ENCODE measurements around the gene TTC28. TPM values are rescaled to one million over a fixed set of nuclear protein-coding genes. Genes with fewer than 3 reads are reported as not detected.

Gene TTC28
- total RNA-seq, 1 experiment from 2014 or later: 0.12 TPM

- H3K79me2 ChIP-seq (ENCODE audit: insufficient read depth, low read length): no peaks in the 10 kb centered on the region
- H2AFZ ChIP-seq (ENCODE audit: low read depth, low read length, poor library complexity, severe bottlenecking): no peak overlapping the region
- H3K4me2 ChIP-seq (ENCODE audit: low read length): no peak overlapping the region
- H3K4me3 ChIP-seq (replicated peaks in 1 of 2; ENCODE audit: low read depth in 1 of 2, low read length in 2 of 2): no peak overlapping the region
- H3K27ac ChIP-seq (ENCODE audit: low read depth, low read length): no peak overlapping the region
- no peaks in the 10 kb centered on the region for H3K9me2 ChIP-seq (ENCODE audit: insufficient read depth)
- H3K9me3 ChIP-seq (ENCODE audit: control insufficient read depth in 1 of 2, insufficient read depth in 1 of 2, low read depth in 1 of 2, low read length in 2 of 2): no peaks in the 10 kb centered on the region; a peak in 1 of 4 replicates
- no peaks in the 10 kb centered on the region for H3K36me3 ChIP-seq (ENCODE audit: control insufficient read depth in 1 of 2, insufficient read depth in 2 of 2, low read length in 2 of 2)
- BruUV-seq (replicated peaks): no TSS peak
- H4K20me1 ChIP-seq (ENCODE audit: insufficient read depth): no peaks in the 10 kb centered on the region
- ChIA-PET POLR2A (interaction anchor here (1.4 kb wide), 1 partner anchor 10 kb away, joined by 5 read pairs; no protein-coding TSS in a partner anchor), RAD21 (ENCODE audit: low non-redundant PET in 1 of 2, low total read pairs in 2 of 2, uncharacterized antibody in 2 of 2, unreplicated experiment in 2 of 2) (no interaction called here), CTCF (no interaction called here)
- H3K9ac ChIP-seq (ENCODE audit: low read length): no peak overlapping the region
- intact Hi-C loops (cut with micrococcal nuclease): no loop called here
- TF ChIP-seq TCF7L2 (IDR thresholded peaks at IDR 0.05; ENCODE audit: borderline replicate concordance, extremely low read depth, insufficient read depth, insufficient read length): no peak
- TF ChIP-seq ZNF274 (IDR thresholded peaks at IDR 0.05; ENCODE audit: low read depth, low read length): no peak
- TF ChIP-seq SRF (IDR thresholded peaks at IDR 0.05; ENCODE audit: low read depth): no peak
- no peak for TF ChIP-seq CTCF (IDR thresholded peaks at IDR 0.05 in 2 of 3, conservative IDR thresholded peaks at IDR 0.05 in 1 of 3; ENCODE audit: borderline replicate concordance in 1 of 3, insufficient read depth in 1 of 3, low read depth in 2 of 3, low read length in 2 of 3)
- TF ChIP-seq CEBPB (IDR thresholded peaks at IDR 0.05; ENCODE audit: low read depth): no peak
- no peaks in the 10 kb centered on the region for H3K4me1 ChIP-seq (ENCODE audit: control insufficient read depth in 1 of 2, insufficient read depth in 2 of 2, low read length in 2 of 2)
- DNase-seq (ENCODE audit: low read depth, low spot score) (no peak), ATAC-seq (no peak)
- no peaks in the 10 kb centered on the region for H3K27me3 ChIP-seq (ENCODE audit: insufficient read depth, low read length)
Observed at GRCh38 chr22:27930331-27931060, 749.1 kb downstream of the TTC28 start.

Small RNA genes lying within 50 kb of the gene (microRNA-seq; reads per million reads assigned to microRNA genes)
- gene MIR5739 (ENCODE audit: borderline number of aligned reads): not detected

Other genes starting within 250 kb of the TTC28 start
- gene CHEK2, start 62.0 kb upstream of the TTC28 start, total RNA-seq (2021; ENCODE audit: unreplicated experiment): 47.1 TPM
- gene HSCB, start 62.2 kb upstream of the TTC28 start, total RNA-seq (2021; ENCODE audit: unreplicated experiment): 14.5 TPM
- 22.1 TPM for gene CCDC117, start 92.9 kb upstream of the TTC28 start, total RNA-seq (2021; ENCODE audit: unreplicated experiment)
- 81.3 TPM for gene XBP1, start 120.7 kb upstream of the TTC28 start, total RNA-seq (2021; ENCODE audit: unreplicated experiment)
- 12.2 TPM for gene ZNRF3, start 203.7 kb upstream of the TTC28 start, total RNA-seq (2021; ENCODE audit: unreplicated experiment)